Activated T-cell treated with anti-CD3 and anti-CD28 coated beads for 24 hours (primary cell): ENCODE results near the gene TTYH1.

Experiments
- DNase-seq: peaks from one replicate; pipeline ENCODE4 v3.0.0-alpha.2; 2020; ENCODE audit warnings: low read depth

The TTYH1 gene

GRCh38 chr19:54392105-54392504, 23.2 kb upstream of the TTYH1 start:
- no peak for DNase-seq

- DNase-seq: no peak
Measured at GRCh38 chr19:54393381-54393780, 21.9 kb upstream of the TTYH1 start.

- no peak for DNase-seq
Measured at GRCh38 chr19:54395685-54396084, 19.6 kb upstream of the TTYH1 start.

GRCh38 chr19:54399189-54399588, 16.1 kb upstream of the TTYH1 start:
- DNase-seq: no peak

- no peak for DNase-seq
Measured at GRCh38 chr19:54400913-54401312, 14.4 kb upstream of the TTYH1 start.

- DNase-seq: no peak
Measured at GRCh38 chr19:54403054-54403453, 12.2 kb upstream of the TTYH1 start.

GRCh38 chr19:54405628-54406027, 9.6 kb upstream of the TTYH1 start:
- no peak for DNase-seq

GRCh38 chr19:54407780-54408179, 7.5 kb upstream of the TTYH1 start:
- no peak for DNase-seq

- DNase-seq: no peak
Measured at GRCh38 chr19:54408456-54409026, 6.7 kb upstream of the TTYH1 start.

GRCh38 chr19:54411033-54411432, 4.2 kb upstream of the TTYH1 start:
- no peak for DNase-seq

GRCh38 chr19:54412877-54413276, 2.4 kb upstream of the TTYH1 start:
- no peak for DNase-seq

GRCh38 chr19:54414156-54414555, 1.1 kb upstream of the TTYH1 start:
- no peak for DNase-seq

- no peak for DNase-seq
Measured at GRCh38 chr19:54415901-54416673, 823 bp downstream of the TTYH1 start.

GRCh38 chr19:54416695-54417491, 1.6 kb downstream of the TTYH1 start:
- DNase-seq: no peak

- no peak for DNase-seq
Measured at GRCh38 chr19:54418030-54418929, 3.0 kb downstream of the TTYH1 start.

GRCh38 chr19:54418930-54419800, 3.9 kb downstream of the TTYH1 start:
- no peak for DNase-seq

GRCh38 chr19:54420068-54420382, 4.8 kb downstream of the TTYH1 start:
- no peak for DNase-seq

- no peak for DNase-seq
Measured at GRCh38 chr19:54420383-54421168, 5.3 kb downstream of the TTYH1 start.

- DNase-seq: no peak
Measured at GRCh38 chr19:54421169-54421516, 5.9 kb downstream of the TTYH1 start.

- DNase-seq: no peak
Measured at GRCh38 chr19:54421521-54421920, 6.3 kb downstream of the TTYH1 start.

- no peak for DNase-seq
Measured at GRCh38 chr19:54422136-54422535, 6.9 kb downstream of the TTYH1 start.
